GM10248 (cell line): Measurements from ENCODE around the gene PDE1A.

Experiments
- CTCF ChIA-PET: fragments of 300-600 bp; sonication (Branson Sonifier 250); formaldehyde crosslinking; extraction: SDS; loops from one replicate; lab custom pipeline; 2021; ENCODE audit warnings: antibody characterized with exemption; lab: Yijun Ruan, JAX
- POLR2A ChIA-PET: fragments of 350-650 bp; sonication (Branson Sonifier 250); formaldehyde crosslinking; extraction: SDS; loops from one replicate; lab custom pipeline; 2020; ENCODE audit warnings: antibody characterized with exemption; lab: Yijun Ruan, JAX
- DNase-seq: peaks from one replicate; pipeline ENCODE4 v3.0.0; 2012; ENCODE audit errors: extremely low spot score
- TF ChIP-seq, protein P1 (sequence below): IDR thresholded peaks from 2 replicates; pipeline ENCODE4 v1.5.1; 2012; ENCODE audit warnings: mild to moderate bottlenecking, low read depth; ENCODE audit errors: extremely low read depth, missing control alignments, control extremely low read depth

PDE1A gene

DNA sequence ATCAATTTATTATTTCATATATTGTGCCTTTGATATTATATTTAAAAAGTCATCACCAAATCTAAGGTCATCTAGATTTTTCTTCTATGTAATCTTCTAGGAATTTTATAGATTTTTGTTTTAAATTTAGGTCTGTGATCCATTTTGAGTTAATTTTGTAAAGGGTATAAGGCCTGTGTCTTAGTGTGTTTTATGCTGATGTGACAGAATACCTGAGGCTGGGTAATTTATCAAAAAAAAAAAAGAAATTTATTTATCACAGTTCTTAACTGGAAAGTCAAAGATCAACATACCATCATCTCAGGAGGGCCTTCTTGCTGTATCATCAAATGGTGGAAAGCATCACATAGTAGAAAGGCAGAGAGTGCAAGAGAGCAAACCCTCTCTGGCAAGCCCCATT lies 216.2 kb downstream of the PDE1A start:
- POLR2A ChIA-PET, result no interaction called here
- no peak for DNase-seq
- CTCF ChIA-PET, result no interaction called here
- TF ChIP-seq, protein P1, sequence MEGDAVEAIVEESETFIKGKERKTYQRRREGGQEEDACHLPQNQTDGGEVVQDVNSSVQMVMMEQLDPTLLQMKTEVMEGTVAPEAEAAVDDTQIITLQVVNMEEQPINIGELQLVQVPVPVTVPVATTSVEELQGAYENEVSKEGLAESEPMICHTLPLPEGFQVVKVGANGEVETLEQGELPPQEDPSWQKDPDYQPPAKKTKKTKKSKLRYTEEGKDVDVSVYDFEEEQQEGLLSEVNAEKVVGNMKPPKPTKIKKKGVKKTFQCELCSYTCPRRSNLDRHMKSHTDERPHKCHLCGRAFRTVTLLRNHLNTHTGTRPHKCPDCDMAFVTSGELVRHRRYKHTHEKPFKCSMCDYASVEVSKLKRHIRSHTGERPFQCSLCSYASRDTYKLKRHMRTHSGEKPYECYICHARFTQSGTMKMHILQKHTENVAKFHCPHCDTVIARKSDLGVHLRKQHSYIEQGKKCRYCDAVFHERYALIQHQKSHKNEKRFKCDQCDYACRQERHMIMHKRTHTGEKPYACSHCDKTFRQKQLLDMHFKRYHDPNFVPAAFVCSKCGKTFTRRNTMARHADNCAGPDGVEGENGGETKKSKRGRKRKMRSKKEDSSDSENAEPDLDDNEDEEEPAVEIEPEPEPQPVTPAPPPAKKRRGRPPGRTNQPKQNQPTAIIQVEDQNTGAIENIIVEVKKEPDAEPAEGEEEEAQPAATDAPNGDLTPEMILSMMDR, result no peak

DNA sequence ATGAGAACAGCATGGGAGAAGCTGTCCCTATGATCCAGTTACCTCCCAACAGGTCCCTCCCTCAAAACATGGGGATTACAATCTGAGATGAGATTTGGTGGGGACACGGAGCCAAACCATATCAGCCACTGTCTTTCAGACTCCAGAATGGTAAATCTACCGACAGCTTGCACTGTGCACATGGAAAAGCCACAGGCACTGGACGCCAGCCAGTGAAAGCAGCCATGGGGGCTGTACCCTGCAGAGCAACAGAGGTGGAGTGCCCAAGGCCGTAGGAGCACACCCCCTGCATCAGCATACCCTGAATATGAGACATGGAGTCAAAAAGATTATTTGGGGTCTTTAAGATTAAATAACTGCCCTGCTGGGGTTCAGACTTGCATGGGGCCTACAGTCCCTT lies 218.4 kb downstream of the PDE1A start:
- no peak for DNase-seq
- ChIA-PET CTCF (no interaction called here), POLR2A (no interaction called here)
- TF ChIP-seq, protein P1, result no peak

GRCh38 chr2:182207049-182207746 lies 219.6 kb downstream of the PDE1A start:
- no peak for DNase-seq

DNA sequence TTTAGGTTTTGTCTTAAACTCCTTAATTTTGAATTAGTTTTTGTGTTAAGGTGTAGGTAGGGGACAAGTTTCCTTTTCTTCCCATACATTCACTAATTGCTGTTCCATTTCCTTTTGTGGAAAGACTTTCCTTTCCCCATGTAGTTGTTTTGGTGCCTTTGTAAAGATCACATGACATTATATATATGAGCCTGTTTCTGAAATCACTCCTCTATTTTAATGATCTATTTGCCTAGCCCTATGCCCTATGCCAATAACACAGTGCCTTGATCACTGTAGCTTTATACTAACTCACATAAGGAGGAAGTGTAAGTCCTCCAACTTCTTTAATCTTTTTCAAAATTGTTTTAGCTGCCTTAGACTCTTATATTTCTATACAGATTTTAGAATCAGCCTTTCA lies 229.3 kb downstream of the PDE1A start:
- TF ChIP-seq, protein P1, result no peak
- DNase-seq, result no peak
- ChIA-PET CTCF (no interaction called here), POLR2A (no interaction called here)

More at GRCh38 chr2:182207049-182207746, 219.6 kb downstream of the PDE1A start:
- ChIA-PET POLR2A (no interaction called here), CTCF (no interaction called here)
- TF ChIP-seq, protein P1, result no peak

- TF ChIP-seq, protein P1, result no peak
- ChIA-PET POLR2A (no interaction called here), CTCF (no interaction called here)
- DNase-seq, result no peak
Measured at GRCh38 chr2:182193291-182193690, 233.5 kb downstream of the PDE1A start.

GRCh38 chr2:182191061-182191460 lies 235.8 kb downstream of the PDE1A start:
- no peak for DNase-seq
- POLR2A ChIA-PET, result no interaction called here
- CTCF ChIA-PET, result interaction anchor here (1.4 kb wide), 1 partner anchor 45 kb away, joined by 3 read pairs; no protein-coding TSS in a partner anchor
- TF ChIP-seq, protein P1, result no peak

- TF ChIP-seq, protein P1, result no peak
- DNase-seq, result no peak
- ChIA-PET POLR2A (no interaction called here), CTCF (interaction anchor here (0.6 to 3.5 kb wide), 9 partner anchors 8 to 467 kb away, joined by 3 to 39 read pairs (median 6); no protein-coding TSS in a partner anchor)
Measured at GRCh38 chr2:182187130-182187529, 239.7 kb downstream of the PDE1A start.
